Measurements from ENCODE around the gene BLTP1. TPM values are rescaled to one million over a fixed set of nuclear protein-coding genes. Genes with fewer than 3 reads are reported as not detected.

BLTP1 gene
- total RNA-seq, 1 experiment from 2014 or later: 48.4 TPM

DNA sequence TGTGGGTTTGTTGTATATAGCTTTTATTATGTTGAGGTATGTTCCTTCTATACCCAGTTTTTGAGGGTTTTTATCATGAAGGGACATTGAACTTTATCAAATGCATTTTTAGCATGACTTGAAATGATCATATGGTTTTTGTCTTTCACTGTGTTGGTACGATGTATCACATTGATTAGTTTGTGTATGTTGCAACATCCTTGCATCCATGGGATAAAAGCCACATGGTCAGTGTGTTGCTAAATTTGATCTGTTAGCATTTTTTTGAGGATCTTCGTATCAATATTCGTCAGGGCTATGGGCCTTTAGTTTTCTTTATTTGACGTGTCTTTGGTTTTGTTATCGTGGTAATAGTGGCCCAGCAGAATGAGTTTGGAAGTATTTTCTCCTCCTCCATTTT, 11.3 kb upstream of the BLTP1 start:
- H3K4me2 ChIP-seq: no peak overlapping the region
- H3K27ac ChIP-seq: no peak overlapping the region
- no peaks in the 10 kb centered on the region for H3K79me2 ChIP-seq (ENCODE audit: low read depth)
- H3K36me3 ChIP-seq (ENCODE audit: low read depth): no peaks in the 10 kb centered on the region
- H2AFZ ChIP-seq: no peak overlapping the region
- TF ChIP-seq, protein P1, sequence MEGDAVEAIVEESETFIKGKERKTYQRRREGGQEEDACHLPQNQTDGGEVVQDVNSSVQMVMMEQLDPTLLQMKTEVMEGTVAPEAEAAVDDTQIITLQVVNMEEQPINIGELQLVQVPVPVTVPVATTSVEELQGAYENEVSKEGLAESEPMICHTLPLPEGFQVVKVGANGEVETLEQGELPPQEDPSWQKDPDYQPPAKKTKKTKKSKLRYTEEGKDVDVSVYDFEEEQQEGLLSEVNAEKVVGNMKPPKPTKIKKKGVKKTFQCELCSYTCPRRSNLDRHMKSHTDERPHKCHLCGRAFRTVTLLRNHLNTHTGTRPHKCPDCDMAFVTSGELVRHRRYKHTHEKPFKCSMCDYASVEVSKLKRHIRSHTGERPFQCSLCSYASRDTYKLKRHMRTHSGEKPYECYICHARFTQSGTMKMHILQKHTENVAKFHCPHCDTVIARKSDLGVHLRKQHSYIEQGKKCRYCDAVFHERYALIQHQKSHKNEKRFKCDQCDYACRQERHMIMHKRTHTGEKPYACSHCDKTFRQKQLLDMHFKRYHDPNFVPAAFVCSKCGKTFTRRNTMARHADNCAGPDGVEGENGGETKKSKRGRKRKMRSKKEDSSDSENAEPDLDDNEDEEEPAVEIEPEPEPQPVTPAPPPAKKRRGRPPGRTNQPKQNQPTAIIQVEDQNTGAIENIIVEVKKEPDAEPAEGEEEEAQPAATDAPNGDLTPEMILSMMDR (conservative IDR thresholded peaks at IDR 0.05): no peak
- no peak for TF ChIP-seq EZH2 (IDR thresholded peaks at IDR 0.05; ENCODE audit: low read depth)
- no peaks in the 10 kb centered on the region for H3K4me1 ChIP-seq (replicated peaks; ENCODE audit: insufficient read depth)
- no peaks in the 10 kb centered on the region for H3K9me2 ChIP-seq (ENCODE audit: insufficient read depth)
- H3K27me3 ChIP-seq (ENCODE audit: insufficient read depth, low read depth): no peaks in the 10 kb centered on the region
- ChIA-PET POLR2A (ENCODE audit: unreplicated experiment) (no interaction called here), CTCF (no interaction called here)
- no peak overlapping the region for H3K4me3 ChIP-seq
- no TSS peak for BruUV-seq (replicated peaks)
- no peaks in the 10 kb centered on the region for H3F3A ChIP-seq (ENCODE audit: insufficient read depth, low read depth)
- H3K9me3 ChIP-seq (ENCODE audit: insufficient read depth, low read depth): no peaks in the 10 kb centered on the region; the same call in 1 of the 2 replicates
- no peak for DNase-seq
- intact Hi-C loops (cut with micrococcal nuclease; ENCODE audit: unreplicated experiment): no loop called here
- H4K20me1 ChIP-seq (ENCODE audit: insufficient read depth): no peaks in the 10 kb centered on the region; the same call in 1 of the 2 replicates

DNA sequence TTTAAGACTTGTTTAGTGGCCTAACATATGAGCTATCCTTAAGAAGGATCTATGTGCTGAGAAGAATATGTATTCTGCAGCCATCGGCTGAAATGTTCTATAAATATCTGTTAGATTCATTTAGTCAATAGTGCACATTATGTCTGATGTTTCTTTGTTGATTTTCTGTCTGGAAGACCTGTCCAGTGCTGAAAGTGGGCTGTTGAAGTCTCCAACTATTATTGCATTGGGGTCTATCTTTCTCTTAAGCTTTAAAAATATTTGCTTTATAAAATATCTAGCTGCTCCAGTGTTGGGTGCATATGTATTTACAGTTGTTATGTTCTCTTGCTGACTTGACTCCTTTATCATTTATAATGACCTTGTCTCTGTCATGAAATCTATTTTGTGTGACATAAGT, 9.4 kb upstream of the BLTP1 start:
- ChIA-PET CTCF (no interaction called here), POLR2A (ENCODE audit: unreplicated experiment) (no interaction called here)
- Histone ChIP-seq H4K20me1 (ENCODE audit: insufficient read depth) (no peaks in the 10 kb centered on the region; the same call in 1 of the 2 replicates), H3K27ac (no peak overlapping the region), H3K4me2 (no peak overlapping the region), H3K9me2 (ENCODE audit: insufficient read depth) (no peaks in the 10 kb centered on the region), H3F3A (ENCODE audit: insufficient read depth, low read depth) (no peaks in the 10 kb centered on the region), H3K79me2 (ENCODE audit: low read depth) (no peaks in the 10 kb centered on the region), H3K4me1 (replicated peaks; ENCODE audit: insufficient read depth) (no peaks in the 10 kb centered on the region), H3K27me3 (ENCODE audit: insufficient read depth, low read depth) (no peaks in the 10 kb centered on the region), H3K36me3 (ENCODE audit: low read depth) (no peaks in the 10 kb centered on the region), H2AFZ (no peak overlapping the region), H3K4me3 (no peak overlapping the region), H3K9me3 (ENCODE audit: insufficient read depth, low read depth) (no peaks in the 10 kb centered on the region; the same call in 1 of the 2 replicates)
- intact Hi-C loops (cut with micrococcal nuclease; ENCODE audit: unreplicated experiment): no loop called here
- TF ChIP-seq, protein P1 (conservative IDR thresholded peaks at IDR 0.05): no peak
- TF ChIP-seq EZH2 (IDR thresholded peaks at IDR 0.05; ENCODE audit: low read depth): no peak
- DNase-seq: no peak
- BruUV-seq (replicated peaks): no TSS peak

DNA sequence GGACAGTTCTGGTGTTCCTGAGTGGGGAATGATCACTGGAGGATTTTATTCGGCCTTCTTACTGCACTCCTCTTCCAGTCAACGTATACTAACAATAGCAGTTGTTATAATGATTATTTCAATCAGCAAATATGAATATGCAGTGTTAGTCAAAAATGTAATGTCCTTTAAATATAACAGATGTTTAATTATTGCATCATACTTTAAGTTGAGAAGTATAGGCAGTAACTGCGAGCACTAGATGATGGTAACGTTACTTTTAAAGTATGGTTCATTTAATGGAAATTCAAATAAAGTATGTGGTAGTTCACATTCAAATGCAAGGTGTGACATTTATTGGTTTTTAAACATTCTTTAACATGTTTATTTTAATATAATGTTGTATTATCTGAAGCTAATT, 5.5 kb upstream of the BLTP1 start:
- ChIA-PET POLR2A (ENCODE audit: unreplicated experiment) (no interaction called here), CTCF (no interaction called here)
- no peak for DNase-seq
- H3K79me2 ChIP-seq (ENCODE audit: low read depth): no peaks in the 10 kb centered on the region
- intact Hi-C loops (cut with micrococcal nuclease; ENCODE audit: unreplicated experiment): no loop called here
- H3K27me3 ChIP-seq (ENCODE audit: insufficient read depth, low read depth): no peaks in the 10 kb centered on the region
- H3K36me3 ChIP-seq (ENCODE audit: low read depth): no peaks in the 10 kb centered on the region
- no peaks in the 10 kb centered on the region; the same call in 1 of the 2 replicates for H4K20me1 ChIP-seq (ENCODE audit: insufficient read depth)
- no peaks in the 10 kb centered on the region for H3K9me3 ChIP-seq (ENCODE audit: insufficient read depth, low read depth)
- H3K4me3 ChIP-seq: no peak overlapping the region
- peaks cover 8% of the 10 kb centered on the region for H3K4me1 ChIP-seq (replicated peaks; ENCODE audit: insufficient read depth)
- H2AFZ ChIP-seq: no peak overlapping the region
- TF ChIP-seq EZH2 (IDR thresholded peaks at IDR 0.05; ENCODE audit: low read depth): no peak
- TF ChIP-seq, protein P1 (conservative IDR thresholded peaks at IDR 0.05): no peak
- no TSS peak for BruUV-seq (replicated peaks)
- no peak overlapping the region for H3K4me2 ChIP-seq
- no peaks in the 10 kb centered on the region for H3K9me2 ChIP-seq (ENCODE audit: insufficient read depth)
- H3K27ac ChIP-seq: no peak overlapping the region
- no peaks in the 10 kb centered on the region for H3F3A ChIP-seq (ENCODE audit: insufficient read depth, low read depth)

Data from PC-9 (cell line).